GM12873 (cell line): Measurements from ENCODE around the gene LELP1.

Experiments used
- TF ChIP-seq, protein P1 (sequence below): IDR thresholded peaks from 2 replicates; pipeline ENCODE4 v1.5.1; 2012; ENCODE audit warnings: low read depth, mild to moderate bottlenecking, moderate library complexity, low read length, control low read depth; ENCODE audit not compliant: insufficient read depth; ENCODE audit errors: missing control alignments

LELP1 gene

DNA sequence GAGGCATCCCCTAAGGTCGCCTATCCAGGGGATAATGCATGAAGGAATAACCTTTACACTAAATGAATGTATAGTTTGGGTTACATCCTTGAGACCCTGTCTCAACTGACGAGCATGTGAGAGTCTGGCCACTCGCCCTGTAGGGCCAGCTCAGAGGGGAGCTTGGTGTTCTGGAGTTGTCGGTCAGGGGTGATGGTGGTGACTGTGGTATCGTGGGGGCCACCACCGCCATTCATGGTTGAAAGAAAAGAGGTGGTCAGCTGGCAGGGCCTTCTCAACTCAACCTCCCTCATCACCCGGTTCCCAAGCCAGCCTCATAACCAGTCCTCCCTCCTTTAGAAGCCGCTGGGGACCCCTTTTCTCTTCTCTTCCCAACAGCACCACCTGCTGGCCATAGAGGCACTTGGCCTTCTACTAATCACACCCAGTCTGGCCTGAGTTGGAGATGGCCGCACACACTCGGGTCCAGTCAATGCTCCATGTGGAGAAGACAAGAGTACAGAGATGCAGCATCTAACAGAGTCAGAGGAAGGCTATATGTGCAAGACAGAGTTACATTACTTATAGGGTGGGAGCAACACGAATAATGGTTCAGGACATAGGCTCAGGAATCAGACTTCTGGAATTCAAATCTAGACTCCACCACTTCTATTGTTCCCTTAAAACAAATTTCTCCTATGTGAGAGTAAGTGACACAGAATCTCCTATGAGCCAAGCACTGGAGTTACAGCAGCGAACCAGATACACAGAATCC, 26.0 kb downstream of the LELP1 start:
- TF ChIP-seq, protein P1, sequence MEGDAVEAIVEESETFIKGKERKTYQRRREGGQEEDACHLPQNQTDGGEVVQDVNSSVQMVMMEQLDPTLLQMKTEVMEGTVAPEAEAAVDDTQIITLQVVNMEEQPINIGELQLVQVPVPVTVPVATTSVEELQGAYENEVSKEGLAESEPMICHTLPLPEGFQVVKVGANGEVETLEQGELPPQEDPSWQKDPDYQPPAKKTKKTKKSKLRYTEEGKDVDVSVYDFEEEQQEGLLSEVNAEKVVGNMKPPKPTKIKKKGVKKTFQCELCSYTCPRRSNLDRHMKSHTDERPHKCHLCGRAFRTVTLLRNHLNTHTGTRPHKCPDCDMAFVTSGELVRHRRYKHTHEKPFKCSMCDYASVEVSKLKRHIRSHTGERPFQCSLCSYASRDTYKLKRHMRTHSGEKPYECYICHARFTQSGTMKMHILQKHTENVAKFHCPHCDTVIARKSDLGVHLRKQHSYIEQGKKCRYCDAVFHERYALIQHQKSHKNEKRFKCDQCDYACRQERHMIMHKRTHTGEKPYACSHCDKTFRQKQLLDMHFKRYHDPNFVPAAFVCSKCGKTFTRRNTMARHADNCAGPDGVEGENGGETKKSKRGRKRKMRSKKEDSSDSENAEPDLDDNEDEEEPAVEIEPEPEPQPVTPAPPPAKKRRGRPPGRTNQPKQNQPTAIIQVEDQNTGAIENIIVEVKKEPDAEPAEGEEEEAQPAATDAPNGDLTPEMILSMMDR, result peak; percentile 67

- TF ChIP-seq, protein P1, result no peak
These were observed 28.1 kb downstream of the LELP1 start for GRCh38 chr1:153231363-153231762.

DNA sequence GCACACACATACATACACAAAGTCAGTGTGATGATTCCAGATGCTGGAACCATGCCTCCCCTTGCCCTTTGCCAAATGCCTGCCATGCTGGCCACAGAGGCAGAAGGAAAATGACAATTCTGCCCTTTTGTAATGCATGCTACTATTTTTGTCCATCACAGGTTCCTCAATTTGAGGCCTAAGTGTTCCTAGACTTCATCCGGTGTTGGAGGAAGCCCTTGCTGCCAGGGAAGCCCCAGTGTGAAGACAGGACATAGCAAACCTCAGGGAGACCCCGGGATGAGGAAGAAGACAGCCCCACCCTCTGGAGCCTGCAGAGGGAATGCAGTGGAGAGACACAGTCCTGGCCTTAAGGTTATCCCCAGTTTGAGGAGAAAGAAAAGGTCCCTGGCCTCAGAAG, 28.6 kb downstream of the LELP1 start:
- TF ChIP-seq, protein P1, result no peak

DNA sequence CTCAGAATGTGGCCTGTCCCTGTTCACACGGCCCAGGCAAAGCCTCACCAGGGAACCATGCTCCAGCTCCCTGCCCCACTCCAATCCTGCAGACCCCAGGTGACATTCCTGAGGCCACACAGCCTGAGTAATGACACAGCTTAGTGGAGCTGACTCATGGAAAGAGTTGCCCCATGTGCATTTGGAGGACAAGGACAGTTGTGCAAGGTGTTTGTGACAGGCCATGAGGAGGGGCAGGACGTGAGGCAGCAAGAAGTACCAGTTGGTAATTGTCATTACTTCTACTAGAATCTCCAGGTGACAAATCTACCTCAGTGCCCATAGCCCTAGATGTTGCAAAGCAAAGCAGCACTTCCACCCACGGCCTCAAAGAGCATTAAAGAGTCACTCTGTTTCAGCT, 29.3 kb downstream of the LELP1 start:
- TF ChIP-seq, protein P1, result no peak

DNA sequence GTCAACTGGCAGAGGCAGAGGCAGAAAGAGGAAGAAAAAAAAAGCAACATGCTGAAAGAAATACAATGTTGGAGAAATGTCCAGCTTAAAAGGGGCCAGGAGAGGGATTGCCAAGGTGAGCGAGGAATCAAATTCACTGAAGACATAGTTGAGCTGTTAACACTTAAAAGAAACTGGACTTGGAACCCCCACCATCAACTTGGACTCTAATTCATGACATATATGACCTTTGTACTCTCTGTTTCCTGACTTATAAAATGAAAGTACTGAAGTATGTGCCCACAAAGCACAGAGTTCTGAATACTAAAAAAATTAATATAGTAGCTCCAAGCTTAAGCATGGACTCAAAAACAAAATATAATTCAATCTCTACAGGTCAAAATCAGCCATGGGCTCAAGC, 30.2 kb downstream of the LELP1 start:
- TF ChIP-seq, protein P1, result no peak

- TF ChIP-seq, protein P1, result peak; percentile 47
These were observed 35.3 kb downstream of the LELP1 start for GRCh38 chr1:153238527-153238926.

DNA sequence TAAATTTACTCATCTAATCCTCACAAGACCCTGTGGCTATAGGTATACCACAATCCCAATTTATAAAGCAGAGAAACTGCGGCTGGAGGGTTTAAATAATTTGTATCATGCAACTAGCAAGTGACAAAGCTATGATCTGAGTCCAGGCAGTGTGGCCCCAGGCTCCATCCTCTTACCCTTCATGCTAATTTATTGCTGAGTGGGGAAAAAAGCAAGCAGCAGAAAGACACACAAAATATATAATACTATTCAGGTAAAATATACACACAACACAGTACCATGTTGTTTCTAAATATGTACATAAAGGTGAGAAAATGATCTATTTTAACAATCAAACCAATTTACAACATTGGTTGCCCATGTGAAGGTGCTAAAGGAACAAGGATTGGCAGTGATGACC, 38.9 kb downstream of the LELP1 start:
- TF ChIP-seq, protein P1, result no peak
